A549 (cell line): Measurements from ENCODE around the gene KCNH4. TPM values are rescaled to one million over a fixed set of nuclear protein-coding genes. Genes with fewer than 3 reads are reported as not detected.
A peak's percentile ranks its signal among the peaks of the same experiment; 100 is the strongest.

Experiments used
- ATAC-seq, 2 experiments: fragments of 200-7000 bp in 1 of 2; fragments of >200 bp in 1 of 2; cut with Nextera tagmentation in 1 of 2; cut with Tn5 transposase in 1 of 2; 3 replicates each; pipeline versions ENCODE4 v1.8.0 to v1.9.1; 2018 to 2020; ENCODE audit warnings: mild to moderate bottlenecking in 1 of 2, moderate library complexity in 1 of 2
- CTCF ChIA-PET: fragments of 300-600 bp; sonication (Branson Sonifier 250); formaldehyde crosslinking; extraction: SDS; loops from one replicate; lab custom pipeline; 2021; ENCODE audit warnings: antibody characterized with exemption, inconsistent platforms; lab: Yijun Ruan, JAX
- POLR2A ChIA-PET: fragments of 350-600 bp; formaldehyde crosslinking; extraction: SDS; loops from one replicate; lab custom pipeline; 2021; ENCODE audit warnings: antibody characterized with exemption, inconsistent platforms; lab: Yijun Ruan, JAX
- DNase-seq, 2 experiments: peaks; one replicate each; pipeline versions ENCODE4 v3.0.0 to v3.0.0-alpha.2; 2011 to 2016; ENCODE audit warnings: low read depth in 1 of 2, low spot score in 1 of 2
- FAIRE-seq: peaks from 2 replicates; lab custom pipeline; 2011; peaks lifted over from hg19 to GRCh38; lab: Jason Lieb, UNC
- H3K27ac ChIP-seq, 2 experiments: fragments of >200 bp; sonication (Bioruptor Twin); formaldehyde crosslinking; 3 replicates each; pipeline ENCODE4 v1.5.1; 2016 to 2017
- H3K4me1 ChIP-seq: fragments of >200 bp; sonication (Bioruptor Twin); formaldehyde crosslinking; 3 replicates; pipeline ENCODE4 v1.6.1; 2016
- H3K4me2 ChIP-seq: fragments of >200 bp; sonication (Bioruptor Twin); formaldehyde crosslinking; 3 replicates; pipeline ENCODE4 v1.6.1; 2016
- H3K4me3 ChIP-seq: fragments of >200 bp; sonication (Bioruptor Twin); formaldehyde crosslinking; 3 replicates; pipeline ENCODE4 v1.5.1; 2016
- H3K9me3 ChIP-seq: fragments of >200 bp; sonication (Bioruptor Twin); formaldehyde crosslinking; 3 replicates; pipeline ENCODE4 v1.6.1; 2016
- ATOH8 ChIP-seq: fragments of 250-450 bp; sonication (Bioruptor Pico); IDR thresholded peaks from 2 replicates; pipeline ENCODE4 v1.5.0; 2020; ENCODE audit warnings: low read depth, mild to moderate bottlenecking, moderate library complexity
- CEBPB ChIP-seq, 2 experiments: fragments of >200 bp in 1 of 2; sonication (Bioruptor Twin) in 1 of 2; formaldehyde crosslinking in 1 of 2; IDR thresholded peaks; 2 replicates each; pipeline ENCODE4 v1.6.1; 2012 to 2016
- CHD4 ChIP-seq: fragments of 200-600 bp; sonication (generic); IDR thresholded peaks from 2 replicates; pipeline ENCODE4 v1.6.1; 2016; ENCODE audit warnings: antibody characterized with exemption, mild to moderate bottlenecking, borderline replicate concordance
- ELK1 ChIP-seq: fragments of 150-350 bp; IDR thresholded peaks from 2 replicates; pipeline ENCODE4 v1.6.1; 2014; ENCODE audit warnings: low read depth, mild to moderate bottlenecking, low read length
- EP300 ChIP-seq, 2 experiments: fragments of >200 bp; sonication (Bioruptor Twin); formaldehyde crosslinking; IDR thresholded peaks; 2 replicates in 1 of 2; 3 replicates in 1 of 2; pipeline ENCODE4 v1.6.1; 2016 to 2017
- FOSB ChIP-seq: fragments of 250-450 bp; sonication (Bioruptor Pico); IDR thresholded peaks from 2 replicates; pipeline ENCODE4 v1.5.0; 2020; ENCODE audit warnings: mild to moderate bottlenecking, moderate library complexity
- FOSL2 ChIP-seq, 2 experiments: fragments of 450-650 bp in 1 of 2; fragments of >200 bp in 1 of 2; sonication (Bioruptor Twin) in 1 of 2; formaldehyde crosslinking; IDR thresholded peaks; 2 replicates each; pipeline versions ENCODE4 v1.5.0 to v1.6.1; 2016 to 2020; ENCODE audit warnings: mild to moderate bottlenecking in 1 of 2, moderate library complexity in 1 of 2
- HDAC2 ChIP-seq: fragments of 200-600 bp; sonication (generic); IDR thresholded peaks from 2 replicates; pipeline ENCODE4 v1.6.1; 2016
- HMGXB4 ChIP-seq: fragments of 250-450 bp; sonication (Bioruptor Pico); IDR thresholded peaks from 2 replicates; pipeline ENCODE4 v1.5.0; 2021; ENCODE audit warnings: mild to moderate bottlenecking, moderate library complexity, borderline replicate concordance
- HOXA7 ChIP-seq: fragments of 250-450 bp; sonication (Bioruptor Pico); IDR thresholded peaks from 2 replicates; pipeline ENCODE4 v1.5.0; 2020; ENCODE audit warnings: mild to moderate bottlenecking, moderate library complexity
- HOXB13 ChIP-seq: fragments of 250-450 bp; sonication (Bioruptor Pico); IDR thresholded peaks from 2 replicates; pipeline ENCODE4 v1.5.0; 2020; ENCODE audit warnings: low read depth, mild to moderate bottlenecking, moderate library complexity
- KDM5A ChIP-seq: fragments of 200-600 bp; sonication (generic); IDR thresholded peaks from 2 replicates; pipeline ENCODE4 v1.6.1; 2016; ENCODE audit warnings: antibody characterized with exemption, mild to moderate bottlenecking
- MAFK ChIP-seq: fragments of 450-650 bp; IDR thresholded peaks from 2 replicates; pipeline ENCODE4 v1.6.1; 2014; ENCODE audit not compliant: partially characterized antibody
- NPAS2 ChIP-seq: fragments of 250-450 bp; sonication (Bioruptor Pico); IDR thresholded peaks from 2 replicates; pipeline ENCODE4 v1.8.0; 2022; ENCODE audit warnings: mild to moderate bottlenecking, moderate library complexity, borderline replicate concordance
- SMC3 ChIP-seq: fragments of >200 bp; sonication (Bioruptor Twin); formaldehyde crosslinking; IDR thresholded peaks from 3 replicates; pipeline ENCODE4 v1.6.1; 2018; ENCODE audit warnings: inconsistent platforms
- TFCP2L1 ChIP-seq: fragments of 250-450 bp; sonication (Bioruptor Pico); IDR thresholded peaks from 2 replicates; pipeline ENCODE4 v1.5.0; 2021; ENCODE audit warnings: mild to moderate bottlenecking
- USF2 ChIP-seq: fragments of 450-650 bp; IDR thresholded peaks from 2 replicates; pipeline ENCODE4 v1.6.1; 2014; ENCODE audit warnings: antibody characterized with exemption
- ZFP36 ChIP-seq: fragments of 450-650 bp; IDR thresholded peaks from 2 replicates; pipeline ENCODE4 v1.6.1; 2014; ENCODE audit warnings: borderline replicate concordance; ENCODE audit not compliant: partially characterized antibody
- WGBS: methylation state at CpG from one replicate; pipeline ENCODE4 v1.1.6; 2017; ENCODE audit errors: missing lambda C conversion rate; 5-methylcytosine and 5-hydroxymethylcytosine counted together
- polyA plus RNA-seq, 4 experiments: library from polyadenylated mRNA; depleted of rRNA in 3 of 4; stranded (reverse); fragments of >200 nt; fragmentation: RNase III in 1 of 4; extraction: RNeasy Plus Mini Kit Qiagen cat#74134 plus additional on column Dnase treatment in 1 of 4; gene quantifications; 2 replicates in 3 of 4; 3 replicates in 1 of 4; pipeline ENCODE4 v1.2.3, GENCODE V29; 2011 to 2017

Gene KCNH4
- polyA plus RNA-seq, 2 of the 4 experiments (the other 2 are of a cell fraction), result 0.25 to 0.37 TPM

- DNase-seq (no peak), ATAC-seq (no peak), FAIRE-seq (no peak)
- peaks cover 5% of the 10 kb centered on the region; the same call in 1 of the 3 replicates for H3K4me1 ChIP-seq
- no peak overlapping the region for H3K4me3 ChIP-seq
- ChIA-PET POLR2A (no interaction called here), CTCF (interaction anchor here (0.6 to 2.3 kb wide), 7 partner anchors 8 to 62 kb away, joined by 3 to 6 read pairs (median 3); partner anchors contain the start of genes GHDC and HCRT)
- no peak overlapping the region for H3K27ac ChIP-seq
- no peaks in the 10 kb centered on the region for H3K9me3 ChIP-seq
- H3K4me2 ChIP-seq, result no peak overlapping the region
- TF ChIP-seq HOXA7 (no peak), KDM5A (no peak)
- whole genome bisulfite sequencing, result 70% methylated on average over 14 of the region's 14 CpGs
These were observed 21.0 kb downstream of the KCNH4 start for GRCh38 chr17:42159796-42160530.

- peak overlapping the region; percentile 74 for H3K4me2 ChIP-seq
- no peak for DNase-seq
- TF ChIP-seq CHD4 (peak; percentile 90; the same call in 1 of the 2 replicates), CEBPB (IDR thresholded peaks at IDR 0.05) (no peak)
- no peak for ATAC-seq
- peak overlapping the region; percentile 77 to 84 for H3K27ac ChIP-seq
- 77% methylated on average over 17 of the region's 17 CpGs for WGBS
- peaks cover 13% of the 10 kb centered on the region; the same call in 1 of the 3 replicates for H3K4me1 ChIP-seq
- peak overlapping the region; percentile 86 for H3K4me3 ChIP-seq
- H3K9me3 ChIP-seq, result no peaks in the 10 kb centered on the region
- ChIA-PET CTCF (interaction anchor here (0.7 to 1.6 kb wide), 4 partner anchors 26 to 192 kb away, joined by 3 to 6 read pairs (median 3); no protein-coding TSS in a partner anchor), POLR2A (no interaction called here)
- no peak for FAIRE-seq
These were observed 25.3 kb downstream of the KCNH4 start for GRCh38 chr17:42155614-42156045.

- ATAC-seq, result no peak; a peak in 1 of 6 replicates
- Histone ChIP-seq H3K4me2 (peak overlapping the region; percentile 71), H3K9me3 (no peaks in the 10 kb centered on the region), H3K4me1 (peaks cover 13% of the 10 kb centered on the region; the same call in 1 of the 3 replicates), H3K27ac (peak overlapping the region; percentile 88 to 93), H3K4me3 (peak overlapping the region; percentile 86)
- WGBS, result 9% methylated on average over 15 of the region's 15 CpGs
- DNase-seq, result no peak
- peak; percentile 13 for FAIRE-seq
- TF ChIP-seq EP300 (IDR thresholded peaks at IDR 0.05), result no peak
- TF ChIP-seq KDM5A, result peak; percentile 53; the same call in 1 of the 2 replicates
- no peak for TF ChIP-seq CEBPB (IDR thresholded peaks at IDR 0.05)
- TF ChIP-seq MAFK, result peak; percentile 22
- no peak for TF ChIP-seq HDAC2
- ChIA-PET CTCF (interaction anchor here (0.6 to 2.5 kb wide), 11 partner anchors 9 to 252 kb away, joined by 3 to 7 read pairs (median 3); no protein-coding TSS in a partner anchor), POLR2A (interaction anchor here (0.8 kb wide), 1 partner anchor 25 kb away, joined by 3 read pairs; no protein-coding TSS in a partner anchor)
These were observed 26.8 kb downstream of the KCNH4 start for GRCh38 chr17:42153919-42154742.

- FAIRE-seq, result no peak
- no peak for TF ChIP-seq FOSB (CRISPR knock-in tag)
- TF ChIP-seq FOSL2 (IDR thresholded peaks at IDR 0.05), result no peak
- TF ChIP-seq FOSL2 (CRISPR knock-in tag; IDR thresholded peaks at IDR 0.05), result no peak
- no peak for TF ChIP-seq NPAS2 (CRISPR knock-in tag)
- no peak for TF ChIP-seq ZFP36
- no peak for TF ChIP-seq SMC3
- TF ChIP-seq HOXB13, result no peak
- no peak for TF ChIP-seq CEBPB (IDR thresholded peaks at IDR 0.05)
- no peak for TF ChIP-seq TFCP2L1
- TF ChIP-seq ELK1, result no peak
- no peak for TF ChIP-seq ATOH8 (CRISPR knock-in tag)
- TF ChIP-seq USF2, result no peak
- no peak for TF ChIP-seq HMGXB4 (CRISPR knock-in tag)
These were observed 33.9 kb downstream of the KCNH4 start for GRCh38 chr17:42146911-42147607.

More at GRCh38 chr17:42146911-42147607, 33.9 kb downstream of the KCNH4 start:
- WGBS, result 86% methylated on average over 13 of the region's 13 CpGs
- ChIA-PET CTCF (interaction anchor here (0.6 to 2.1 kb wide), 3 partner anchors 24 to 962 kb away, joined by 3 to 5 read pairs (median 5); partner anchors contain the start of genes HSPB9 and KCNH4), POLR2A (no interaction called here)
- peaks cover 13% of the 10 kb centered on the region; the same call in 2 of the 3 replicates for H3K4me1 ChIP-seq
- H3K9me3 ChIP-seq, result no peaks in the 10 kb centered on the region
- H3K27ac ChIP-seq, result no peak overlapping the region
- no peak overlapping the region for H3K4me3 ChIP-seq
- ATAC-seq, result peak; percentile 28; a peak in 4 of 6 replicates
- DNase-seq, result no peak
- no peak overlapping the region for H3K4me2 ChIP-seq
